Keratinocyte (primary cell): ENCODE results near the gene CLDN10. TPM values are rescaled to one million over a fixed set of nuclear protein-coding genes. Genes with fewer than 3 reads are reported as not detected.

Experiments
- DNase-seq: peaks from one replicate; pipeline ENCODE4 v3.0.0-alpha.2; 2011; ENCODE audit warnings: low read depth, missing footprints, low spot score
- FAIRE-seq: peaks from 2 replicates; lab custom pipeline; 2011; peaks lifted over from hg19 to GRCh38; lab: Jason Lieb, UNC
- H2AFZ ChIP-seq: 2 replicates; pipeline ENCODE4 v1.6.0; 2012; ENCODE audit warnings: low read length, control low read depth, inconsistent platforms; ENCODE audit not compliant: control insufficient read depth
- H3K27ac ChIP-seq: 2 replicates; pipeline ENCODE4 v1.5.1; 2011; ENCODE audit warnings: low read length; ENCODE audit not compliant: control insufficient read depth, insufficient read depth
- H3K27me3 ChIP-seq: 3 replicates; pipeline ENCODE4 v1.6.0; 2011; ENCODE audit warnings: low read length; ENCODE audit not compliant: control insufficient read depth, insufficient read depth; ENCODE audit errors: extremely low read depth
- H3K36me3 ChIP-seq, 2 experiments: 2 replicates in 1 of 2; 3 replicates in 1 of 2; pipeline ENCODE4 v1.5.1; 2011; ENCODE audit warnings: low read length in 2 of 2, mild to moderate bottlenecking in 1 of 2; ENCODE audit not compliant: control insufficient read depth in 2 of 2, insufficient read depth in 2 of 2; ENCODE audit errors: extremely low read depth in 1 of 2
- H3K4me1 ChIP-seq: 3 replicates; pipeline ENCODE4 v1.5.1; 2011; ENCODE audit warnings: low read length; ENCODE audit not compliant: control insufficient read depth, insufficient read depth; ENCODE audit errors: extremely low read depth
- H3K4me2 ChIP-seq: 3 replicates; pipeline ENCODE4 v1.6.0; 2011; ENCODE audit warnings: low read depth, low read length; ENCODE audit not compliant: control insufficient read depth, insufficient read depth; ENCODE audit errors: extremely low read depth
- H3K4me3 ChIP-seq, 3 experiments: fragments of 200-600 bp in 1 of 3; sonication (generic) in 1 of 3; 2 replicates in 2 of 3; 3 replicates in 1 of 3; pipeline ENCODE4 v1.5.1; 2011 to 2016; ENCODE audit warnings: low read length in 3 of 3, mild to moderate bottlenecking in 3 of 3, control low read depth in 2 of 3, inconsistent platforms in 1 of 3, low read depth in 1 of 3, mixed read lengths in 1 of 3, mixed run types in 1 of 3, moderate library complexity in 1 of 3; ENCODE audit not compliant: control insufficient read depth in 2 of 3, insufficient read depth in 2 of 3; ENCODE audit errors: extremely low read depth in 1 of 3
- H3K79me2 ChIP-seq: 2 replicates; pipeline ENCODE4 v1.6.0; 2012; ENCODE audit warnings: low read length; ENCODE audit not compliant: control insufficient read depth, insufficient read depth
- H3K9ac ChIP-seq: 3 replicates; pipeline ENCODE4 v1.6.0; 2011; ENCODE audit warnings: low read length; ENCODE audit not compliant: control insufficient read depth, insufficient read depth; ENCODE audit errors: extremely low read depth
- H3K9me1 ChIP-seq: 3 replicates; pipeline ENCODE4 v1.6.0; 2011; ENCODE audit warnings: low read length; ENCODE audit not compliant: control insufficient read depth, insufficient read depth; ENCODE audit errors: extremely low read depth
- H3K9me3 ChIP-seq: 2 replicates; pipeline ENCODE4 v1.5.1; 2012; ENCODE audit warnings: low read depth, low read length; ENCODE audit not compliant: control insufficient read depth
- H4K20me1 ChIP-seq: 3 replicates; pipeline ENCODE4 v1.6.0; 2011; ENCODE audit warnings: low read length; ENCODE audit not compliant: control insufficient read depth, insufficient read depth; ENCODE audit errors: extremely low read depth
- EZH2 ChIP-seq: IDR thresholded peaks from one replicate; pipeline ENCODE4 v1.6.1; 2012; ENCODE audit warnings: inconsistent platforms, mild to moderate bottlenecking, low read length, moderate library complexity
- dilution Hi-C: fragments of 300-500 bp; cut with MboI; formaldehyde crosslinking; loops from one replicate; pipeline ENCODE4 v1.7.0; 2020; ENCODE audit warnings: low sequenced_read_pairs; ENCODE audit not compliant: extremely low pct_ligation_motif_present
- polyA plus RNA-seq, 5 experiments: library from polyadenylated mRNA; depleted of rRNA in 3 of 5; stranded (reverse) in 3 of 5; stranded (forward) in 1 of 5; unstranded in 1 of 5; fragments of >200 nt; gene quantifications; 1 replicate in 1 of 5; 2 replicates in 3 of 5; 3 replicates in 1 of 5; pipeline versions ENCODE4 v1.2.1 to v1.2.3, GENCODE V29; 2011 to 2012; ENCODE audit warnings: missing spikeins in 2 of 5, low read depth in 1 of 5, low replicate concordance in 1 of 5
- TF ChIP-seq, protein P1 (sequence below), 3 experiments: IDR thresholded peaks in 1 of 3; conservative IDR thresholded peaks in 1 of 3; optimal IDR thresholded peaks in 1 of 3; 2 replicates in 2 of 3; 3 replicates in 1 of 3; pipeline versions ENCODE3 to v1.5.1; 2011; ENCODE audit warnings: low read length in 3 of 3, mild to moderate bottlenecking in 3 of 3, moderate library complexity in 2 of 3, control low read depth in 1 of 3, inconsistent platforms in 1 of 3; ENCODE audit not compliant: insufficient read depth in 2 of 3; ENCODE audit errors: extremely low read depth in 1 of 3

The CLDN10 gene
- polyA plus RNA-seq, 1 donor (not counting 4 experiments of a cell fraction or from before 2014, with no cell fraction given), result not detected

- Histone ChIP-seq H3K9me3 (no peaks in the 10 kb centered on the region), H3K36me3 (no peaks in the 10 kb centered on the region), H4K20me1 (no peaks in the 10 kb centered on the region), H3K9ac (no peak overlapping the region), H3K4me2 (no peak overlapping the region), H3K4me3 (no peak overlapping the region), H3K79me2 (no peaks in the 10 kb centered on the region), H2AFZ (no peak overlapping the region), H3K9me1 (no peaks in the 10 kb centered on the region), H3K4me1 (no peaks in the 10 kb centered on the region), H3K27me3 (no peaks in the 10 kb centered on the region), H3K27ac (no peak overlapping the region)
- FAIRE-seq (no peak), DNase-seq (no peak)
- dilution Hi-C loops, result no loop called here
- TF ChIP-seq, protein P1, sequence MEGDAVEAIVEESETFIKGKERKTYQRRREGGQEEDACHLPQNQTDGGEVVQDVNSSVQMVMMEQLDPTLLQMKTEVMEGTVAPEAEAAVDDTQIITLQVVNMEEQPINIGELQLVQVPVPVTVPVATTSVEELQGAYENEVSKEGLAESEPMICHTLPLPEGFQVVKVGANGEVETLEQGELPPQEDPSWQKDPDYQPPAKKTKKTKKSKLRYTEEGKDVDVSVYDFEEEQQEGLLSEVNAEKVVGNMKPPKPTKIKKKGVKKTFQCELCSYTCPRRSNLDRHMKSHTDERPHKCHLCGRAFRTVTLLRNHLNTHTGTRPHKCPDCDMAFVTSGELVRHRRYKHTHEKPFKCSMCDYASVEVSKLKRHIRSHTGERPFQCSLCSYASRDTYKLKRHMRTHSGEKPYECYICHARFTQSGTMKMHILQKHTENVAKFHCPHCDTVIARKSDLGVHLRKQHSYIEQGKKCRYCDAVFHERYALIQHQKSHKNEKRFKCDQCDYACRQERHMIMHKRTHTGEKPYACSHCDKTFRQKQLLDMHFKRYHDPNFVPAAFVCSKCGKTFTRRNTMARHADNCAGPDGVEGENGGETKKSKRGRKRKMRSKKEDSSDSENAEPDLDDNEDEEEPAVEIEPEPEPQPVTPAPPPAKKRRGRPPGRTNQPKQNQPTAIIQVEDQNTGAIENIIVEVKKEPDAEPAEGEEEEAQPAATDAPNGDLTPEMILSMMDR (optimal IDR thresholded peaks at IDR 0.05 in 1 of 3, IDR thresholded peaks at IDR 0.05 in 1 of 3, conservative IDR thresholded peaks at IDR 0.05 in 1 of 3; ENCODE audit: extremely low read depth in 1 of 3, insufficient read depth in 2 of 3, low read length in 3 of 3), result no peak
- TF ChIP-seq EZH2, result no peak
Observed at GRCh38 chr13:95579303-95579702, 26.8 kb downstream of the CLDN10 start.

DNA sequence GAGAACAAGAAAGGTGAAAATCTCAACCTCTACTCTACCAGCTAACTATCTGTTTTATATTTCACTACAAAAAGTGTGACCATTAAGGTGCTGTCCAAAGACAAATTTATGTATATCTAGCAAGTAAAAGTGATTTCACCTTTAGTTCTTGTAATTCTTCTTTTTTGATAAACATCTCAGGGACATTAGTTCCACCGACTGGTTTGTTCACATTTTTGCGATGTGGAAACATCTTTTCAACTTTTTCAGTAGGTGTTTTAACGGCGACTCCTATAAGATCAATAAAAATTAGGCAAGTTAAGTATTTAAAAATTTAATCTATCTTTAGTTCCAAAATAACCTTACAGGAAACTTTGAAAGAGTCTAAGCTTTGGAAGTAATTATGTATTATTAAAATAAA, 33.3 kb downstream of the CLDN10 start:
- H3K27ac ChIP-seq, result no peak overlapping the region
- H3K27me3 ChIP-seq, result no peaks in the 10 kb centered on the region
- dilution Hi-C loops, result no loop called here
- H3K9me1 ChIP-seq, result no peaks in the 10 kb centered on the region
- H3K36me3 ChIP-seq, result no peaks in the 10 kb centered on the region
- no peak overlapping the region for H3K4me2 ChIP-seq
- TF ChIP-seq, protein P1 (optimal IDR thresholded peaks at IDR 0.05 in 1 of 3, IDR thresholded peaks at IDR 0.05 in 1 of 3, conservative IDR thresholded peaks at IDR 0.05 in 1 of 3; ENCODE audit: extremely low read depth in 1 of 3, insufficient read depth in 2 of 3, low read length in 3 of 3), result no peak
- TF ChIP-seq EZH2, result no peak
- H3K79me2 ChIP-seq, result no peaks in the 10 kb centered on the region
- no peaks in the 10 kb centered on the region for H4K20me1 ChIP-seq
- no peak for DNase-seq
- no peak overlapping the region for H2AFZ ChIP-seq
- H3K4me3 ChIP-seq, result no peak overlapping the region
- no peak overlapping the region for H3K9ac ChIP-seq
- H3K4me1 ChIP-seq, result peaks cover 8% of the 10 kb centered on the region
- H3K9me3 ChIP-seq, result no peaks in the 10 kb centered on the region
- no peak for FAIRE-seq
